HepG2 (cell line): Measurements from ENCODE around the gene CSK.

Source experiments
- NBN ChIP-seq: fragments of 450-650 bp; conservative IDR thresholded peaks from 2 replicates; pipeline ENCODE4 v1.6.1; 2017
- POLR2AphosphoS5 ChIP-seq: IDR thresholded peaks from 2 replicates; pipeline ENCODE4 v1.6.1; 2012; ENCODE audit warnings: low read depth, low read length
- RAD21 ChIP-seq: fragments of 450-650 bp; formaldehyde crosslinking; IDR thresholded peaks from 2 replicates; pipeline ENCODE4 v1.5.0; 2020; ENCODE audit warnings: mild to moderate bottlenecking
- TCF7L2 ChIP-seq: IDR thresholded peaks from 2 replicates; pipeline ENCODE4 v1.6.1; 2011; ENCODE audit warnings: mild to moderate bottlenecking, low read depth, low read length, moderate library complexity
- TF ChIP-seq, protein P1 (sequence below): sonication (generic); formaldehyde crosslinking; IDR thresholded peaks from 2 replicates; pipeline ENCODE4 v1.4.0; 2020; ENCODE audit warnings: missing genetic modification reagents
- TF ChIP-seq, protein P2 (sequence below): sonication (generic); formaldehyde crosslinking; IDR thresholded peaks from 2 replicates; pipeline ENCODE4 v1.5.0; 2020; ENCODE audit warnings: mild to moderate bottlenecking, missing genetic modification reagents, moderate library complexity

DNA sequence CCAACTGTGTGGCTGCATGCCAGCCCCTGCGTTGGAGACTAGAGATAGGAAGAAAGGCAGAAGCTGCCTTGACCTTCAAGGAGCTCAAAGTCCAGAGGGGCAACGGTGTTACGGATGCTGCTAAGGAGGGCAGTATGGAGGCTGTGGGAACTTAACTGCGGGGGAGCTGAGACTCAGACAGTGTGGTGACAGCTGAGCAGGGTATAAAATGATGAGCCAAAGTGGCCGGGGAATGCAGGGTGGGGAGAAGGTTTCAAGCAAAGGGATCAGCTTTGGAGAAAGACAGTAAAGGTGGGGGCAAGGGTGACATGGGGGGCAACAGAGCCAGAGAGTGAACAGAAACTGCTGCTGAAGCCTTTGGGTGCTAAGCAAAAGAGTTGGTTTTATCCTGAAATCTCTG is 39.5 kb upstream of the CSK start:
- no peak for TF ChIP-seq TCF7L2
- TF ChIP-seq, protein P1, sequence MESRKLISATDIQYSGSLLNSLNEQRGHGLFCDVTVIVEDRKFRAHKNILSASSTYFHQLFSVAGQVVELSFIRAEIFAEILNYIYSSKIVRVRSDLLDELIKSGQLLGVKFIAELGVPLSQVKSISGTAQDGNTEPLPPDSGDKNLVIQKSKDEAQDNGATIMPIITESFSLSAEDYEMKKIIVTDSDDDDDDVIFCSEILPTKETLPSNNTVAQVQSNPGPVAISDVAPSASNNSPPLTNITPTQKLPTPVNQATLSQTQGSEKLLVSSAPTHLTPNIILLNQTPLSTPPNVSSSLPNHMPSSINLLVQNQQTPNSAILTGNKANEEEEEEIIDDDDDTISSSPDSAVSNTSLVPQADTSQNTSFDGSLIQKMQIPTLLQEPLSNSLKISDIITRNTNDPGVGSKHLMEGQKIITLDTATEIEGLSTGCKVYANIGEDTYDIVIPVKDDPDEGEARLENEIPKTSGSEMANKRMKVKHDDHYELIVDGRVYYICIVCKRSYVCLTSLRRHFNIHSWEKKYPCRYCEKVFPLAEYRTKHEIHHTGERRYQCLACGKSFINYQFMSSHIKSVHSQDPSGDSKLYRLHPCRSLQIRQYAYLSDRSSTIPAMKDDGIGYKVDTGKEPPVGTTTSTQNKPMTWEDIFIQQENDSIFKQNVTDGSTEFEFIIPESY (CRISPR knock-in tag), result no peak
- TF ChIP-seq, protein P2, sequence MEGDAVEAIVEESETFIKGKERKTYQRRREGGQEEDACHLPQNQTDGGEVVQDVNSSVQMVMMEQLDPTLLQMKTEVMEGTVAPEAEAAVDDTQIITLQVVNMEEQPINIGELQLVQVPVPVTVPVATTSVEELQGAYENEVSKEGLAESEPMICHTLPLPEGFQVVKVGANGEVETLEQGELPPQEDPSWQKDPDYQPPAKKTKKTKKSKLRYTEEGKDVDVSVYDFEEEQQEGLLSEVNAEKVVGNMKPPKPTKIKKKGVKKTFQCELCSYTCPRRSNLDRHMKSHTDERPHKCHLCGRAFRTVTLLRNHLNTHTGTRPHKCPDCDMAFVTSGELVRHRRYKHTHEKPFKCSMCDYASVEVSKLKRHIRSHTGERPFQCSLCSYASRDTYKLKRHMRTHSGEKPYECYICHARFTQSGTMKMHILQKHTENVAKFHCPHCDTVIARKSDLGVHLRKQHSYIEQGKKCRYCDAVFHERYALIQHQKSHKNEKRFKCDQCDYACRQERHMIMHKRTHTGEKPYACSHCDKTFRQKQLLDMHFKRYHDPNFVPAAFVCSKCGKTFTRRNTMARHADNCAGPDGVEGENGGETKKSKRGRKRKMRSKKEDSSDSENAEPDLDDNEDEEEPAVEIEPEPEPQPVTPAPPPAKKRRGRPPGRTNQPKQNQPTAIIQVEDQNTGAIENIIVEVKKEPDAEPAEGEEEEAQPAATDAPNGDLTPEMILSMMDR, result no peak
- TF ChIP-seq NBN, result no peak
- no peak for TF ChIP-seq POLR2AphosphoS5
- no peak for TF ChIP-seq RAD21
